Endothelial cell (in vitro differentiated cells): Measurements from ENCODE around the gene KLHL17. TPM values are rescaled to one million over a fixed set of nuclear protein-coding genes. Genes with fewer than 3 reads are reported as not detected.
"Not testable (repeated sequence)": the region's sequence is repeated elsewhere in the genome, so short reads cannot be mapped to it uniquely, and the experiment has no call there.

Source experiments
- DNase-seq: peaks from one replicate; pipeline ENCODE4 v3.0.0; 2021; ENCODE audit warnings: low spot score
- H3K27ac Mint-ChIP-seq: one replicate; pipeline ENCODE4 v1.8.0; 2021; ENCODE audit warnings: mixed read lengths, inconsistent platforms; ENCODE audit not compliant: unreplicated experiment
- H3K27me3 Mint-ChIP-seq: one replicate; pipeline ENCODE4 v1.8.0; 2021; ENCODE audit warnings: mild to moderate bottlenecking, moderate library complexity, mixed read lengths, inconsistent platforms; ENCODE audit not compliant: unreplicated experiment
- H3K36me3 Mint-ChIP-seq: one replicate; pipeline ENCODE4 v1.8.0; 2021; ENCODE audit warnings: mild to moderate bottlenecking, low read depth, mixed read lengths, inconsistent platforms; ENCODE audit not compliant: unreplicated experiment
- H3K4me1 Mint-ChIP-seq: one replicate; pipeline ENCODE4 v1.8.0; 2021; ENCODE audit warnings: mild to moderate bottlenecking, mixed read lengths, inconsistent platforms; ENCODE audit not compliant: unreplicated experiment
- H3K4me3 Mint-ChIP-seq: one replicate; pipeline ENCODE4 v1.8.0; 2021; ENCODE audit warnings: mild to moderate bottlenecking, mixed read lengths, inconsistent platforms; ENCODE audit not compliant: unreplicated experiment
- H3K9me3 Mint-ChIP-seq: one replicate; pipeline ENCODE4 v1.8.0; 2021; ENCODE audit warnings: mixed read lengths, inconsistent platforms; ENCODE audit not compliant: unreplicated experiment
- CTCF ChIP-seq: fragments of 200-600 bp; sonication (generic); IDR thresholded peaks from one replicate; pipeline ENCODE4 v1.5.0; 2021; ENCODE audit warnings: antibody characterized with exemption; ENCODE audit not compliant: unreplicated experiment
- total RNA-seq: library from RNA; stranded (reverse); fragmentation: NEBNext Ultra II Directional; extraction: Animal tissue kit (Norgen Biotek cat#: 25700); gene quantifications from one replicate; pipeline ENCODE4 v1.2.1, GENCODE V29; 2021; ENCODE audit not compliant: unreplicated experiment

The KLHL17 gene
- total RNA-seq, 1 donor from 2014 or later, result 18.7 TPM

GRCh38 chr1:975896-976683, 15.7 kb downstream of the KLHL17 start:
- Mint-ChIP-seq H3K27me3 (peaks cover 18% of the 10 kb centered on the region), H3K27ac (no peak overlapping the region), H3K4me1 (peaks cover 3% of the 10 kb centered on the region), H3K9me3 (no peaks in the 10 kb centered on the region), H3K4me3 (no peak overlapping the region), H3K36me3 (peaks cover 3% of the 10 kb centered on the region)
- peak; percentile 44 for DNase-seq
- no peak for TF ChIP-seq CTCF

GRCh38 chr1:976791-977190, 16.4 kb downstream of the KLHL17 start:
- not testable (repeated sequence) for H3K4me3 Mint-ChIP-seq

DNA sequence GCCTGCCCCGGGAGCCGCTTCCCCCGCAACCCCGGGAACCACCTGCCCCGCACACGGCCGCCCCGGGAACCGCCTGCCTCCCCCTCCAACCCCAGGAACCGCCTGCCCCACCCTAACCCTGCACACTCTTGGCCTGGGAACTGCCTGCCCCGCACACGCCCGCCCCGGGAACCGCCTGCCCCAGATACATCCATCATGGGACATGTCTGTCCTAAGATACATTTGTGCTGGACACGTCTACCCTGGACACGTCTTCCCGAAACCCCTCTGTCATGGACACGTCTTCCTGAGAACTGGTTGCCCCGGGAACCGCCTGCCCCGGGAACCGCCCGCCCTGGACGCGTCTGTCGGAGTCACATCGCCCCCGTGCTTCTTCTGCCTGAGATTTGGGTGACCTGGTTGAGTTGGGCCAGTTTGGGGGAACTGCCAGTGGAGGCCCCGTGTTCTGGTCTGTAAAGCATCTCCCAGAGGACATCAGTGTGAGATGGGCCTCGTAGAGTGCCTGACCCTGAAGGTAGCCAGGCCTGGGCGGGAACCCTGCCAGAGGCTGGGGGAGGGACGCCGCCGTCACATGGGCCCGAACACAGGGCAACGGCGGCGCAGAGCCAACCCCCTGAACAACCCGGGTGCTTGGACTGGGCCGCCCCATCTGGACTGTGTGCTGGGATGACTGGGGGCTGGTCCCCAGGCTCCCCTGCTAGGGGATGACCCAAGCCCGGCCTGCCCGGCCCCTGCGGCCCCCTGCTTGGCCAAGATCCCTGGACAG, 17.9 kb downstream of the KLHL17 start:
- no peak for TF ChIP-seq CTCF
- DNase-seq, result no peak
- Mint-ChIP-seq H3K27me3 (peaks cover 23% of the 10 kb centered on the region), H3K27ac (no peak overlapping the region), H3K36me3 (peaks cover 5% of the 10 kb centered on the region), H3K4me1 (peaks cover 3% of the 10 kb centered on the region), H3K9me3 (no peaks in the 10 kb centered on the region), H3K4me3 (peak overlapping the region; percentile 51)

More at GRCh38 chr1:976791-977190, 16.4 kb downstream of the KLHL17 start:
- not testable (repeated sequence) for H3K4me1 Mint-ChIP-seq, H3K36me3 Mint-ChIP-seq, H3K9me3 Mint-ChIP-seq, H3K27ac Mint-ChIP-seq, DNase-seq
- peaks cover 18% of the 10 kb centered on the region for H3K27me3 Mint-ChIP-seq

GRCh38 chr1:978835-979743, 18.7 kb downstream of the KLHL17 start:
- no peak for DNase-seq
- peaks cover 21% of the 10 kb centered on the region for H3K27me3 Mint-ChIP-seq
- peaks cover 7% of the 10 kb centered on the region for H3K36me3 Mint-ChIP-seq
- peaks cover 3% of the 10 kb centered on the region for H3K4me1 Mint-ChIP-seq
- H3K27ac Mint-ChIP-seq, result no peak overlapping the region
- no peak overlapping the region for H3K4me3 Mint-ChIP-seq
- no peak for TF ChIP-seq CTCF
- no peaks in the 10 kb centered on the region for H3K9me3 Mint-ChIP-seq

DNA sequence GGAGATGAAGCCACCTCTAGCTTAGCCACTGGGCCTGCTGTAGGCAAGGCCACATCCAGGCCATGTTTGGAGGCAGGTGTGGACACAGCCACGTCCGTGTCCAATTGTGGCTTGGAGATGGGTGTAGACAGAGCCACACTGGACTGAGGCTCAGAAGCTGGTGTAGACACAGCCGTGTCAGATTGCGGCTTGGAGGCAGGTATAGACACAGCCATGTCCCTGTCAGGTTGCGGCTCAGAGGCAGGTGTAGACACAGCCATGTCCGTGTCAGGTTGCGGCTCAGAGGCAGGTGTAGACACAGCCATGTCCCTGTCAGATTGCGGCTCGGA, 19.3 kb downstream of the KLHL17 start:
- H3K36me3 Mint-ChIP-seq, result peaks cover 7% of the 10 kb centered on the region
- peaks cover 3% of the 10 kb centered on the region for H3K4me1 Mint-ChIP-seq
- peaks cover 20% of the 10 kb centered on the region for H3K27me3 Mint-ChIP-seq
- TF ChIP-seq CTCF, result no peak
- H3K27ac Mint-ChIP-seq, result no peak overlapping the region
- DNase-seq, result no peak
- no peaks in the 10 kb centered on the region for H3K9me3 Mint-ChIP-seq
- no peak overlapping the region for H3K4me3 Mint-ChIP-seq
